IMR-90 (cell line): ENCODE data around the gene DHDDS. TPM values are rescaled to one million over a fixed set of nuclear protein-coding genes. Genes with fewer than 3 reads are reported as not detected.
A peak's percentile ranks its signal among the peaks of the same experiment; 100 is the strongest.

ENCODE experiments used
- ATAC-seq: fragments of 200-7000 bp; cut with Tn5 transposase; 2 replicates; pipeline ENCODE4 v1.9.1; 2020; ENCODE audit warnings: low read depth, mild to moderate bottlenecking, moderate library complexity
- BruUV-seq: library from RNA; stranded (reverse); fragments of 400-500 nt; replicated peaks from 2 replicates; lab custom pipeline; 2021; lab: Mats Ljungman, UMichigan
- CTCF ChIA-PET: fragments of 300-600 bp; formaldehyde crosslinking; extraction: SDS; loops from one replicate; lab custom pipeline; 2021; ENCODE audit warnings: antibody characterized with exemption; lab: Yijun Ruan, JAX
- POLR2A ChIA-PET: fragments of 300-600 bp; sonication (Branson Sonifier 250); formaldehyde crosslinking; loops from one replicate; lab custom pipeline; 2022; ENCODE audit warnings: antibody characterized with exemption; ENCODE audit not compliant: unreplicated experiment; lab: Charles Lee
- DNase-seq: peaks from one replicate; pipeline ENCODE4 v3.0.0; 2013
- H2AFZ ChIP-seq: replicated peaks from 2 replicates; pipeline ENCODE3; 2013; ENCODE audit warnings: low read length, mild to moderate bottlenecking; ENCODE audit not compliant: poor library complexity
- H2AK5ac ChIP-seq: 2 replicates; pipeline ENCODE4 v1.6.1; 2013; ENCODE audit warnings: low read depth, low read length, inconsistent platforms
- H2AK9ac ChIP-seq: replicated peaks from 2 replicates; pipeline ENCODE3; 2013; ENCODE audit warnings: mild to moderate bottlenecking, low read depth, low read length, moderate library complexity; ENCODE audit not compliant: poor library complexity
- H2BK120ac ChIP-seq: 2 replicates; pipeline ENCODE4 v1.6.1; 2013; ENCODE audit warnings: low read depth, low read length, inconsistent platforms
- H2BK15ac ChIP-seq: 3 replicates; pipeline ENCODE4 v1.6.1; 2013; ENCODE audit warnings: low read depth, low read length, inconsistent platforms
- H2BK20ac ChIP-seq: 2 replicates; pipeline ENCODE4 v1.6.1; 2013; ENCODE audit warnings: low read depth, mild to moderate bottlenecking, inconsistent platforms, low read length, moderate library complexity
- H2BK5ac ChIP-seq: 2 replicates; pipeline ENCODE4 v1.6.1; 2013; ENCODE audit warnings: mild to moderate bottlenecking, low read depth, low read length, inconsistent platforms; ENCODE audit not compliant: poor library complexity, severe bottlenecking
- H3K14ac ChIP-seq: replicated peaks from 2 replicates; pipeline ENCODE4 v1.6.1; 2013; ENCODE audit warnings: low read depth, low read length, inconsistent platforms
- H3K18ac ChIP-seq: 2 replicates; pipeline ENCODE4 v1.6.1; 2013; ENCODE audit warnings: low read depth, low read length, control low read depth
- H3K23ac ChIP-seq: 2 replicates; pipeline ENCODE4 v1.6.1; 2013; ENCODE audit warnings: low read depth, low read length, inconsistent platforms
- H3K27ac ChIP-seq: 2 replicates; pipeline ENCODE4 v1.5.1; 2013; ENCODE audit warnings: mild to moderate bottlenecking, control low read depth, low read length; ENCODE audit not compliant: insufficient read depth
- H3K27me3 ChIP-seq: 2 replicates; pipeline ENCODE4 v1.6.1; 2013; ENCODE audit warnings: low read length; ENCODE audit not compliant: control insufficient read depth, insufficient read depth
- H3K36me3 ChIP-seq: 2 replicates; pipeline ENCODE4 v1.6.1; 2013; ENCODE audit warnings: low read length, mixed read lengths; ENCODE audit not compliant: control insufficient read depth, insufficient read depth
- H3K4ac ChIP-seq: 2 replicates; pipeline ENCODE4 v1.6.1; 2013; ENCODE audit warnings: low read depth, low read length, inconsistent platforms
- H3K4me1 ChIP-seq: 2 replicates; pipeline ENCODE4 v1.6.1; 2013; ENCODE audit warnings: low read length, mixed read lengths; ENCODE audit not compliant: control insufficient read depth, insufficient read depth
- H3K4me2 ChIP-seq: 2 replicates; pipeline ENCODE4 v1.6.1; 2013; ENCODE audit warnings: low read depth, mild to moderate bottlenecking, control low read depth, low read length, moderate library complexity
- H3K4me3 ChIP-seq: 2 replicates; pipeline ENCODE4 v1.5.1; 2013; ENCODE audit warnings: low read depth, mild to moderate bottlenecking, control low read depth, low read length, moderate library complexity; ENCODE audit not compliant: insufficient read depth
- H3K56ac ChIP-seq: 2 replicates; pipeline ENCODE4 v1.6.1; 2013; ENCODE audit warnings: low read length, inconsistent platforms; ENCODE audit not compliant: insufficient read depth; ENCODE audit errors: extremely low read depth
- H3K79me1 ChIP-seq, 2 experiments: 2 replicates each; pipeline ENCODE4 v1.6.1; 2013; ENCODE audit warnings: low read length in 2 of 2, inconsistent platforms in 1 of 2, low read depth in 1 of 2
- H3K9ac ChIP-seq: 2 replicates; pipeline ENCODE4 v1.6.1; 2013; ENCODE audit warnings: low read depth, low read length, control low read depth
- H3K9me1 ChIP-seq: 2 replicates; pipeline ENCODE4 v1.6.1; 2013; ENCODE audit warnings: low read length, inconsistent platforms; ENCODE audit not compliant: insufficient read depth
- H3K9me3 ChIP-seq: 2 replicates; pipeline ENCODE4 v1.6.1; 2013; ENCODE audit warnings: low read length; ENCODE audit not compliant: control insufficient read depth, insufficient read depth
- H4K20me1 ChIP-seq: 2 replicates; pipeline ENCODE4 v1.6.1; 2013; ENCODE audit warnings: low read length, inconsistent platforms; ENCODE audit not compliant: insufficient read depth
- H4K5ac ChIP-seq: 2 replicates; pipeline ENCODE4 v1.6.1; 2013; ENCODE audit warnings: mild to moderate bottlenecking, low read depth, low read length, control low read depth
- H4K8ac ChIP-seq, 2 experiments: 2 replicates each; pipeline ENCODE4 v1.6.1; 2013; ENCODE audit warnings: low read depth in 2 of 2, low read length in 2 of 2, control low read depth in 1 of 2, inconsistent platforms in 1 of 2
- H4K91ac ChIP-seq: 2 replicates; pipeline ENCODE4 v1.6.1; 2013; ENCODE audit warnings: low read depth, low read length, inconsistent platforms; ENCODE audit not compliant: insufficient read depth
- CEBPB ChIP-seq: IDR thresholded peaks from 2 replicates; pipeline ENCODE4 v1.6.1; 2012; ENCODE audit warnings: low read depth, low read length, improper control_type of control experiment
- MAZ ChIP-seq: IDR thresholded peaks from 2 replicates; pipeline ENCODE4 v1.6.1; 2012; ENCODE audit warnings: low read depth, mild to moderate bottlenecking, low read length, improper control_type of control experiment, moderate library complexity, borderline replicate concordance
- WGBS, 2 experiments: methylation state at CpG; one replicate each; pipeline versions ENCODE4 v1.1.5 to v1.1.7; 2013; ENCODE audit warnings: missing lambda C conversion rate in 2 of 2; ENCODE audit not compliant: insufficient read length in 1 of 2; ENCODE audit errors: extremely low coverage in 2 of 2; 5-methylcytosine and 5-hydroxymethylcytosine counted together
- dilution Hi-C: fragments of 300-500 bp; cut with HindIII; formaldehyde crosslinking; loops from one replicate; pipeline ENCODE4 v1.14.3; 2018; ENCODE audit warnings: low sequenced_read_pairs; ENCODE audit not compliant: unreplicated experiment
- in situ Hi-C: fragments of 300-500 bp; cut with MboI; formaldehyde crosslinking; loops from 3 replicates; pipeline ENCODE4 v1.14.3; 2019; ENCODE audit warnings: low sequenced_read_pairs, inconsistent platforms, mixed read lengths
- intact Hi-C: fragments of 100-400 bp; cut with micrococcal nuclease; formaldehyde crosslinking; loops from 2 replicates; pipeline ENCODE4 v1.10.0; 2022
- polyA plus RNA-seq, 3 experiments: library from polyadenylated mRNA; depleted of rRNA; stranded (reverse); fragments of >200 nt; gene quantifications; 2 replicates each; pipeline ENCODE4 v1.2.3, GENCODE V29; 2012; ENCODE audit warnings: low replicate concordance in 1 of 3
- total RNA-seq: library from RNA; depleted of rRNA; stranded (reverse); fragments of >200 nt; gene quantifications from 2 replicates; pipeline ENCODE4 v1.2.3, GENCODE V29; 2012

The DHDDS gene
- total and polyA plus RNA-seq, 2 of the 4 experiments (the other 2 are of a cell fraction), result 49.3 to 67.7 TPM

DNA sequence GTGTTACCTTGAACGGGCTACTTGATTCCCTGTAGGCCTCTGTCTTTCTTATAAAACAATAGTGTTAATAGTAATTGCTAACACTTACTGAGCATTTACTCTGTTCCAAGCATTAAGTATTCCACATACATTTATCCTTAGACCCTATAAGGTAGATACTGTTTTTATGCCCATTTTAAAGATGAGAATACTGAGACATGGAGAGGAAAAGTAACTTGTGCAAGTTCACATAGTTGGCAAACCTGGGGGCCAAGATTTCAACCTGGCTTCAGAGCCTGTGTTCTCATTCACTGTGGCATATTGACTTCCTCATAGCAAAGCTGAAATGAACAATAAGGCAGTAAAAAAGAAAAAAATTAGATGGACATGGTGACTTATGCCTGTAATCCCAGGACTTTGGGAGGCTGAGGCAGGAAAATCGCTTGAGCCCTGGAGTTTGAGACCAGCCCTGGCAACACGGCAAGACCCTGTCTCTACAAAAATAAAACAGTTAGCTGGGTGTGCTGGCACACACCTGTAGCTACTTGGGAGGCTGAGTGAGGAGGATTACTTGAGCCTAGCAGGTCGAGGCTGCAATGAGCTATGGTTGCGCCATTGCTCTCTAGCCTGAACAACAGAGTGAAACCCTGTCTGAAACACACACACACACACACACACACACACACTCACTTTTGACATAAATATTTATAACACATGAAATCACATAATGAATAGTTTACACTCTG is 20.5 kb downstream of the DHDDS start:
- intact Hi-C loops (no loop called here), dilution Hi-C loops (no loop called here), in situ Hi-C loops (no loop called here)
- H2BK20ac ChIP-seq, result no peak overlapping the region
- 100% methylated on average over 1 of the region's 5 CpGs; no CpG with 5 or more reads in 1 of the 2 experiments for WGBS, 2 experiments
- no peak overlapping the region for H3K9ac ChIP-seq
- H3K79me1 ChIP-seq, result peaks cover 0 to 6% of the 10 kb centered on the region in 2 experiments; a peak in 2 of 4 replicates
- H3K23ac ChIP-seq, result no peak overlapping the region
- H4K8ac ChIP-seq, result no peak overlapping the region
- no peaks in the 10 kb centered on the region for H3K9me3 ChIP-seq
- H3K9me1 ChIP-seq, result 0 out of 2 replicates have a peak, but pooled peaks cover 2% of the 10 kb centered on the region
- no peak overlapping the region for H4K91ac ChIP-seq
- peaks cover 40% of the 10 kb centered on the region for H3K36me3 ChIP-seq
- H3K18ac ChIP-seq, result no peak overlapping the region
- H3K4me2 ChIP-seq, result no peak overlapping the region
- H4K20me1 ChIP-seq, result no peaks in the 10 kb centered on the region; the same call in 1 of the 2 replicates
- ChIA-PET POLR2A (no interaction called here), CTCF (no interaction called here)
- no peaks in the 10 kb centered on the region for H3K27me3 ChIP-seq
- H2BK120ac ChIP-seq, result no peak overlapping the region
- H3K4ac ChIP-seq, result no peak overlapping the region
- no peak overlapping the region for H2AK5ac ChIP-seq
- no peak overlapping the region for H3K56ac ChIP-seq
- H2AFZ ChIP-seq, result no peak overlapping the region
- no peak overlapping the region for H2BK15ac ChIP-seq
- H2BK5ac ChIP-seq, result no peak overlapping the region
- no peak overlapping the region for H4K5ac ChIP-seq
- H2AK9ac ChIP-seq, result no peak overlapping the region
- no peaks in the 10 kb centered on the region for H3K4me1 ChIP-seq
- H3K4me3 ChIP-seq, result no peak overlapping the region
- no peak overlapping the region for H3K14ac ChIP-seq
- BruUV-seq, result no TSS peak
- TF ChIP-seq CEBPB (peak; percentile 35; the same call in 1 of the 2 replicates), MAZ (no peak)
- DNase-seq (peak; percentile 21), ATAC-seq (no peak)
- H3K27ac ChIP-seq, result no peak overlapping the region
